NCI-H2081 (cell line): ENCODE data around the gene CCR6.

ENCODE experiments used
- DNase-seq, 2 experiments: peaks; one replicate each; lab custom pipeline; 2025; lab: John Stamatoyannopoulos, UW

The CCR6 gene

GRCh38 chr6:167119670-167120582, 3.0 kb upstream of the CCR6 start:
- DNase-seq, result no peak

GRCh38 chr6:167120583-167120903, 2.4 kb upstream of the CCR6 start:
- DNase-seq, result no peak

- DNase-seq, result no peak
Measured at GRCh38 chr6:167121335-167121841, 1.5 kb upstream of the CCR6 start.

- no peak for DNase-seq
Measured at GRCh38 chr6:167122041-167122826, 662 bp upstream of the CCR6 start.

GRCh38 chr6:167124753-167125152, 1.9 kb downstream of the CCR6 start:
- no peak for DNase-seq

GRCh38 chr6:167125410-167125809, 2.5 kb downstream of the CCR6 start:
- DNase-seq, result no peak

- DNase-seq, result no peak
Measured at GRCh38 chr6:167125855-167126349, 3.0 kb downstream of the CCR6 start.

- DNase-seq, result no peak
Measured at GRCh38 chr6:167127785-167128531, 5.1 kb downstream of the CCR6 start.

- DNase-seq, result no peak
Measured at GRCh38 chr6:167129159-167129558, 6.3 kb downstream of the CCR6 start.

- no peak for DNase-seq
Measured at GRCh38 chr6:167129562-167129961, 6.7 kb downstream of the CCR6 start.

GRCh38 chr6:167130008-167130677, 7.2 kb downstream of the CCR6 start:
- DNase-seq, result no peak

- DNase-seq, result no peak
Measured at GRCh38 chr6:167130712-167131684, 8.1 kb downstream of the CCR6 start.

GRCh38 chr6:167134448-167135328, 11.8 kb downstream of the CCR6 start:
- DNase-seq, result no peak

GRCh38 chr6:167136376-167136775, 13.5 kb downstream of the CCR6 start:
- DNase-seq, result no peak

- no peak for DNase-seq
Measured at GRCh38 chr6:167137081-167137480, 14.2 kb downstream of the CCR6 start.

GRCh38 chr6:167137881-167138280, 15.0 kb downstream of the CCR6 start:
- no peak for DNase-seq

- DNase-seq, result no peak
Measured at GRCh38 chr6:167139761-167140160, 16.9 kb downstream of the CCR6 start.

GRCh38 chr6:167140589-167141474, 17.9 kb downstream of the CCR6 start:
- no peak for DNase-seq
